Lung (tissue), 12 donors: ENCODE measurements around the gene GNPNAT1. TPM values are rescaled to one million over a fixed set of nuclear protein-coding genes. Genes with fewer than 3 reads are reported as not detected.

Experiments used
- ATAC-seq: fragments of 200-7000 bp; cut with Tn5 transposase; one replicate; pipeline ENCODE4 v1.9.1; 2020; ENCODE audit warnings: moderate number of reproducible peaks; ENCODE audit not compliant: insufficient read depth, low FRiP score
- DNase-seq, 3 donors: peaks; one replicate each; pipeline ENCODE4 v3.0.0-alpha.2; 2013 to 2017
- H3K27ac ChIP-seq, 2 donors: one replicate each; pipeline ENCODE4 v1.5.1; 2013; ENCODE audit warnings: mild to moderate bottlenecking in 2 of 2, moderate library complexity in 2 of 2, control low read depth in 1 of 2, inconsistent platforms in 1 of 2, low read depth in 1 of 2, low read length in 1 of 2
- H3K27me3 ChIP-seq, 3 donors: one replicate each; pipeline ENCODE4 v1.5.1; 2013; ENCODE audit warnings: low read length in 2 of 3; ENCODE audit not compliant: control insufficient read depth in 3 of 3, insufficient read depth in 3 of 3
- H3K36me3 ChIP-seq, 4 donors: one replicate each; pipeline ENCODE4 v1.5.1; 2013; ENCODE audit warnings: low read length in 4 of 4, mild to moderate bottlenecking in 1 of 4, moderate library complexity in 1 of 4; ENCODE audit not compliant: control insufficient read depth in 4 of 4, insufficient read depth in 4 of 4
- H3K4me1 ChIP-seq, 5 donors: one replicate each; pipeline ENCODE4 v1.5.1; 2013; ENCODE audit warnings: low read length in 5 of 5, mild to moderate bottlenecking in 2 of 5, moderate library complexity in 1 of 5; ENCODE audit not compliant: control insufficient read depth in 5 of 5, insufficient read depth in 5 of 5
- H3K4me3 ChIP-seq: one replicate; pipeline ENCODE4 v1.5.1; 2013; ENCODE audit warnings: mild to moderate bottlenecking, control low read depth, moderate library complexity
- H3K9ac ChIP-seq, 2 donors: one replicate each; pipeline ENCODE4 v1.5.1; 2013; ENCODE audit warnings: low read length in 2 of 2, control low read depth in 1 of 2; ENCODE audit not compliant: insufficient read depth in 1 of 2
- H3K9me3 ChIP-seq, 4 donors: one replicate each; pipeline ENCODE4 v1.5.1; 2013; ENCODE audit warnings: low read length in 3 of 4, mild to moderate bottlenecking in 1 of 4, moderate library complexity in 1 of 4; ENCODE audit not compliant: control insufficient read depth in 4 of 4, insufficient read depth in 3 of 4
- CTCF ChIP-seq: IDR thresholded peaks from 2 replicates; pipeline ENCODE4 v1.5.1; 2012; ENCODE audit warnings: mild to moderate bottlenecking; ENCODE audit errors: control extremely low read depth, extremely low read depth
- WGBS, 2 donors: extraction: QIAGEN DNeasy Blood & Tissue Kit; methylation state at CpG; one replicate each; pipeline ENCODE4 v1.1.7; 2013; 5-methylcytosine and 5-hydroxymethylcytosine counted together
- polyA plus RNA-seq, 2 donors: library from polyadenylated mRNA; stranded (reverse); fragments of 200-250 nt; gene quantifications; one replicate each; pipeline ENCODE4 v1.2.1, GENCODE V29; 2013
- total RNA-seq, 2 donors: library from RNA; depleted of rRNA in 1 of 2; stranded (reverse); fragments of >200 nt in 1 of 2; gene quantifications; one replicate each; pipeline ENCODE4 v1.2.1, GENCODE V29; 2014 to 2021
- donor health status: control.
- donor health status: control.
- donor health status: Bipolar disorder and iron deficiency.
- donor health status: healthy.
- donor health status: DM: yes; HTN: yes; CAD: no.

Gene GNPNAT1
- total and polyA plus RNA-seq, 4 donors, result 7.2 to 18.3 (median 12.3) TPM

- ATAC-seq, result no peak
- no peak for TF ChIP-seq CTCF
- Histone ChIP-seq H3K4me3 (no peak overlapping the region), H3K4me1 (no peaks in the 10 kb centered on the region), H3K36me3 (peaks cover 2 to 25% (median 7%) of the 10 kb centered on the region in 4 donors), H3K9ac (no peak overlapping the region), H3K27ac (no peak overlapping the region), H3K27me3 (no peaks in the 10 kb centered on the region), H3K9me3 (no peaks in the 10 kb centered on the region)
- 97 to 100% methylated on average over 1 of the region's 1 CpG for WGBS, 2 donors
- no peak for DNase-seq
Observed at GRCh38 chr14:52759145-52759544, 32.3 kb downstream of the GNPNAT1 start.

GRCh38 chr14:52755607-52756316, 35.6 kb downstream of the GNPNAT1 start:
- H3K9me3 ChIP-seq, result no peaks in the 10 kb centered on the region
- H3K4me1 ChIP-seq, result no peaks in the 10 kb centered on the region
- 92 to 96% methylated on average over 5 of the region's 5 CpGs for WGBS, 2 donors
- DNase-seq, result no peak
- H3K9ac ChIP-seq, result no peak overlapping the region
- no peak for ATAC-seq
- no peak overlapping the region for H3K4me3 ChIP-seq
- no peaks in the 10 kb centered on the region for H3K27me3 ChIP-seq
- TF ChIP-seq CTCF, result no peak
- H3K36me3 ChIP-seq, result peaks cover 1 to 24% (median 4%) of the 10 kb centered on the region in 4 donors
- no peak overlapping the region for H3K27ac ChIP-seq

- peaks cover 0 to 20% (median 3%) of the 10 kb centered on the region in 4 donors for H3K36me3 ChIP-seq
- H3K4me1 ChIP-seq, result peaks cover 0 to 1% (median 0%) of the 10 kb centered on the region in 5 donors
- no peak overlapping the region for H3K4me3 ChIP-seq
- 79 to 91% methylated on average over 8 of the region's 8 CpGs for WGBS, 2 donors
- DNase-seq, result no peak
- ATAC-seq, result no peak
- no peak overlapping the region for H3K9ac ChIP-seq
- TF ChIP-seq CTCF, result no peak
- no peak overlapping the region for H3K27ac ChIP-seq
- H3K9me3 ChIP-seq, result no peaks in the 10 kb centered on the region
- H3K27me3 ChIP-seq, result no peaks in the 10 kb centered on the region
Observed at GRCh38 chr14:52748647-52749292, 42.6 kb downstream of the GNPNAT1 start.
